Upper lobe of left lung (tissue), 6 donors: Measurements from ENCODE around the gene KLF13. TPM values are rescaled to one million over a fixed set of nuclear protein-coding genes. Genes with fewer than 3 reads are reported as not detected.

Source experiments
- ATAC-seq, 2 donors: fragments of 200-7000 bp; cut with Tn5 transposase; one replicate each; pipeline ENCODE4 v1.9.1; 2022; ENCODE audit warnings: mild to moderate bottlenecking in 2 of 2, moderate library complexity in 2 of 2; ENCODE audit not compliant: low FRiP score in 2 of 2
- DNase-seq, 2 donors: peaks; one replicate each; pipeline ENCODE4 v3.0.0-alpha.2; 2019 to 2020
- H3K27ac ChIP-seq, 4 donors: fragments of 200-600 bp; sonication (generic); one replicate each; pipeline ENCODE4 v1.5.1; 2016 to 2019
- H3K27me3 ChIP-seq, 4 donors: fragments of 200-600 bp; sonication (generic); one replicate each; pipeline ENCODE4 v1.5.1; 2017 to 2019
- H3K36me3 ChIP-seq, 4 donors: fragments of 200-600 bp; sonication (generic); one replicate each; pipeline ENCODE4 v1.5.1; 2016 to 2019
- H3K4me1 ChIP-seq, 4 donors: fragments of 200-600 bp; sonication (generic); one replicate each; pipeline ENCODE4 v1.5.1; 2018 to 2019
- H3K4me3 ChIP-seq, 4 donors: fragments of 200-600 bp; sonication (generic); one replicate each; pipeline ENCODE4 v1.5.1; 2017 to 2019; ENCODE audit warnings: mild to moderate bottlenecking in 2 of 4, moderate library complexity in 1 of 4
- H3K9me3 ChIP-seq, 4 donors: fragments of 200-600 bp; sonication (generic); one replicate each; pipeline ENCODE4 v1.5.1; 2018 to 2019
- CTCF ChIP-seq, 6 experiments: fragments of 450-650 bp in 4 of 6; fragments of 200-600 bp in 2 of 6; sonication (generic) in 2 of 6; IDR thresholded peaks; one replicate each; pipeline ENCODE4 v1.5.1; 2016 to 2019; ENCODE audit warnings: antibody characterized with exemption in 6 of 6
- EP300 ChIP-seq, 4 donors: sonication (generic); formaldehyde crosslinking; IDR thresholded peaks; one replicate each; pipeline ENCODE4 v1.5.1; 2017; ENCODE audit warnings: antibody characterized with exemption in 4 of 4, control low read depth in 2 of 4
- POLR2A ChIP-seq, 4 donors: fragments of 450-650 bp; IDR thresholded peaks; one replicate each; pipeline ENCODE4 v1.5.1; 2016 to 2017; ENCODE audit warnings: antibody characterized with exemption in 4 of 4, mild to moderate bottlenecking in 2 of 4
- POLR2AphosphoS5 ChIP-seq, 2 donors: sonication (generic); formaldehyde crosslinking; IDR thresholded peaks; one replicate each; pipeline ENCODE4 v1.5.1; 2017; ENCODE audit warnings: antibody characterized with exemption in 2 of 2
- WGBS, 2 donors: methylation state at CpG; one replicate each; pipeline ENCODE4 v1.1.5; 2017 to 2018; 5-methylcytosine and 5-hydroxymethylcytosine counted together
- total RNA-seq, 6 donors: library from RNA; depleted of rRNA in 4 of 6; stranded (reverse); fragments of >200 nt in 4 of 6; gene quantifications; one replicate each; pipeline versions ENCODE4 v1.1.0 to v1.2.1, GENCODE V29; 2016 to 2021
- donor health status: DM: no; HTN: no; CAD: no; lungs with moderate emphysema.
- donor health status: DM: no; HTN: yes; CAD: no; lungs with severe emphysema.

Gene KLF13
- total RNA-seq, 6 donors from 2014 or later: 103 to 231 (median 147) TPM

GRCh38 chr15:31378363-31378903 lies 51.8 kb downstream of the KLF13 start:
- WGBS, 2 donors: 89 to 93% methylated on average over 13 to 14 of the region's 14 CpGs
- no peak overlapping the region for H3K4me3 ChIP-seq
- H3K27me3 ChIP-seq: no peaks in the 10 kb centered on the region
- peaks cover 29 to 49% (median 42%) of the 10 kb centered on the region in 4 donors for H3K4me1 ChIP-seq
- DNase-seq (no peak), ATAC-seq (no peak)
- TF ChIP-seq EP300 (IDR thresholded peaks at IDR 0.05): no peak
- TF ChIP-seq POLR2A (IDR thresholded peaks at IDR 0.05): no peak
- H3K27ac ChIP-seq: peak overlapping the region; percentile 20 to 52 (median 43)
- peaks cover 4 to 67% (median 31%) of the 10 kb centered on the region in 4 donors for H3K36me3 ChIP-seq
- no peaks in the 10 kb centered on the region for H3K9me3 ChIP-seq

- TF ChIP-seq EP300 (IDR thresholded peaks at IDR 0.05) (no peak), POLR2AphosphoS5 (IDR thresholded peaks at IDR 0.05) (no peak), POLR2A (IDR thresholded peaks at IDR 0.05) (no peak), CTCF (IDR thresholded peaks at IDR 0.05) (no peak)
- Histone ChIP-seq H3K27ac (peak overlapping the region in 2 of 4 donors; percentile 43 to 46), H3K9me3 (no peaks in the 10 kb centered on the region), H3K27me3 (no peaks in the 10 kb centered on the region), H3K4me1 (peaks cover 24 to 43% (median 36%) of the 10 kb centered on the region in 4 donors), H3K36me3 (peaks cover 4 to 61% (median 25%) of the 10 kb centered on the region in 4 donors), H3K4me3 (no peak overlapping the region)
- WGBS, 2 donors: 74 to 76% methylated on average over 6 of the region's 6 CpGs
- DNase-seq (no peak), ATAC-seq (no peak)
Observed at GRCh38 chr15:31379042-31379441, 52.4 kb downstream of the KLF13 start.

- TF ChIP-seq POLR2AphosphoS5 (IDR thresholded peaks at IDR 0.05): no peak
- no peak for TF ChIP-seq CTCF (IDR thresholded peaks at IDR 0.05)
- no peak for TF ChIP-seq EP300 (IDR thresholded peaks at IDR 0.05)
- TF ChIP-seq POLR2A (IDR thresholded peaks at IDR 0.05): no peak
- WGBS, 2 donors: 92 to 96% methylated on average over 8 of the region's 8 CpGs
- Histone ChIP-seq H3K27me3 (no peaks in the 10 kb centered on the region), H3K27ac (peak overlapping the region in 2 of 4 donors; percentile 8 to 46), H3K4me1 (peaks cover 19 to 37% (median 31%) of the 10 kb centered on the region in 4 donors), H3K36me3 (peaks cover 4 to 59% (median 24%) of the 10 kb centered on the region in 4 donors), H3K4me3 (no peak overlapping the region), H3K9me3 (no peaks in the 10 kb centered on the region)
- DNase-seq (no peak), ATAC-seq (no peak)
Observed at GRCh38 chr15:31379577-31379976, 52.9 kb downstream of the KLF13 start.

GRCh38 chr15:31381801-31382712 lies 55.4 kb downstream of the KLF13 start:
- Histone ChIP-seq H3K27ac (peak overlapping the region in 2 of 4 donors; percentile 11 to 23), H3K36me3 (peaks cover 4 to 46% (median 23%) of the 10 kb centered on the region in 4 donors), H3K4me3 (no peak overlapping the region), H3K4me1 (peaks cover 6 to 16% (median 10%) of the 10 kb centered on the region in 4 donors), H3K27me3 (no peaks in the 10 kb centered on the region), H3K9me3 (no peaks in the 10 kb centered on the region)
- ATAC-seq (peak in 1 of 2 donors; percentile 71), DNase-seq (no peak)
- TF ChIP-seq EP300 (IDR thresholded peaks at IDR 0.05) (no peak), POLR2A (IDR thresholded peaks at IDR 0.05) (no peak), POLR2AphosphoS5 (IDR thresholded peaks at IDR 0.05) (no peak), CTCF (IDR thresholded peaks at IDR 0.05) (no peak)
- WGBS, 2 donors: 95 to 97% methylated on average over 9 to 10 of the region's 10 CpGs

GRCh38 chr15:31382713-31383045 lies 56.0 kb downstream of the KLF13 start:
- peak overlapping the region in 1 of 4 donors; percentile 11 for H3K27ac ChIP-seq
- H3K36me3 ChIP-seq: peaks cover 4 to 40% (median 23%) of the 10 kb centered on the region in 4 donors
- 83 to 89% methylated on average over 5 of the region's 5 CpGs for WGBS, 2 donors
- no peaks in the 10 kb centered on the region for H3K27me3 ChIP-seq
- peaks cover 5 to 17% (median 8%) of the 10 kb centered on the region in 4 donors for H3K4me1 ChIP-seq
- ATAC-seq: no peak
- TF ChIP-seq CTCF (IDR thresholded peaks at IDR 0.05): no peak
- no peak for TF ChIP-seq POLR2AphosphoS5 (IDR thresholded peaks at IDR 0.05)
- TF ChIP-seq POLR2A (IDR thresholded peaks at IDR 0.05): no peak
- TF ChIP-seq EP300 (IDR thresholded peaks at IDR 0.05): no peak
- no peak for DNase-seq
- no peak overlapping the region for H3K4me3 ChIP-seq
- H3K9me3 ChIP-seq: no peaks in the 10 kb centered on the region
